ENCODE results near the gene CCNF.

The CCNF gene

DNA sequence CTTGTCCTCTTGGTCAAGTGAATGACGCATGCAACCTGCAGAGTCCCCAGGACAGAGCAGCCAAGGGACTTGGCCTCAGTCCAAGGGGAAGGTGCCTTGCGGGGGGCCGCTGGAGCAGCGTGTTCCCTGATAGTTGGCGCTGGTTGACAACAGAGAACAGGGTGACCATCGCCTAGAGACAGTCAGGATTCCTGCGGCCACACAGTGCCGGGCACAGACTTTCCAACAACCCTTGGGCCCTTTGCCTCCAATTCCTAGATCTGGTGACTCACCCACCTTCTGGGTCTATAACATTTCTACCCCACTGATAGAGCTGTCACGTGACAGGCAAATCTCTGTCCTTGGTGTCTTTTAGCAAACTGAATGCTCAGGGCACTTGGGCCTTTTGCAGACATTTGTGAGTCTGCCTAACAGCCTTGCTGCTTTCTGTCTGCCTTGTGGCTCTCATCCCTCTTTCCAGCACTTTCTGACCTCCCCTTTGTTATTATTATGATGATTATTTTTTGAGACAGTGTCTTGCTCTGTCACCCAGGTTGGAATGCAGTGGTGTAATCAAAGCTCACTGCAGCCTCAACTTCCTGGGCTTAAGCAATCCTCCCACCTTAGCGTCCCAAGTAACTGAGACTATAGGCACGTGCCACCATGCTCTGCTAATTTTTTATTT lies 18.8 kb downstream of the CCNF start:
- H3K36me3 ChIP-seq (ENCODE audit: insufficient read depth, low read length), result peaks cover 92% of the 10 kb centered on the region
- H3K9me3 ChIP-seq (ENCODE audit: insufficient read depth, low read depth, low read length), result no peaks in the 10 kb centered on the region
- no peak overlapping the region for H3K4me3 ChIP-seq (ENCODE audit: low read length)
- no peaks in the 10 kb centered on the region for H3K4me1 ChIP-seq (ENCODE audit: insufficient read depth, low read length)
- H3K27ac ChIP-seq (ENCODE audit: low read depth, low read length), result no peak overlapping the region
- H3K9ac ChIP-seq (ENCODE audit: low read depth, low read length), result no peak overlapping the region
- 94% methylated on average over 11 of the region's 11 CpGs for WGBS
- no peaks in the 10 kb centered on the region for H3K27me3 ChIP-seq (ENCODE audit: insufficient read depth, low read length)

DNA sequence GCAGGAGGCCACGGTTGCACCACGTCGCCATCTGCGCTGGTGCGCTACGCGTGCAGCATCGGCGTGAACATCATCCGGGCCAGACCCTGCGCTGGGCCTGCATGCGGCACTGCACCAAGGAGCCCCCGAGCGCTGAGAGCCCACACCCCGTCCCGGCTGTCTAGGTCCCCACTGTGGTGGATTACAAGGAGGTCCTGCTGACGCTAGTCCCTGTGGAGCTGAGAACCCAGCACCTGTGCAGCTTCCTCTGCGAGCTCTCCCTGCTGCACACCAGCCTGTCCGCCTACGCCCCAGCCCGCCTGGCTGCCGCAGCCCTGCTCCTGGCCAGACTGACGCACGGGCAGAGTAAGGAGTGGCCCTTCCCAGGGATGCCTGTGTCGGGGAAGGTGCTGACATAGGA lies 19.9 kb downstream of the CCNF start:
- Histone ChIP-seq H3K27me3 (ENCODE audit: insufficient read depth, low read length) (no peaks in the 10 kb centered on the region), H3K9ac (ENCODE audit: low read depth, low read length) (no peak overlapping the region), H3K36me3 (ENCODE audit: insufficient read depth, low read length) (peaks cover 93% of the 10 kb centered on the region), H3K27ac (ENCODE audit: low read depth, low read length) (no peak overlapping the region), H3K9me3 (ENCODE audit: insufficient read depth, low read depth, low read length) (no peaks in the 10 kb centered on the region), H3K4me3 (ENCODE audit: low read length) (no peak overlapping the region), H3K4me1 (ENCODE audit: insufficient read depth, low read length) (no peaks in the 10 kb centered on the region)
- WGBS, result 98% methylated on average over 25 of the region's 25 CpGs

DNA sequence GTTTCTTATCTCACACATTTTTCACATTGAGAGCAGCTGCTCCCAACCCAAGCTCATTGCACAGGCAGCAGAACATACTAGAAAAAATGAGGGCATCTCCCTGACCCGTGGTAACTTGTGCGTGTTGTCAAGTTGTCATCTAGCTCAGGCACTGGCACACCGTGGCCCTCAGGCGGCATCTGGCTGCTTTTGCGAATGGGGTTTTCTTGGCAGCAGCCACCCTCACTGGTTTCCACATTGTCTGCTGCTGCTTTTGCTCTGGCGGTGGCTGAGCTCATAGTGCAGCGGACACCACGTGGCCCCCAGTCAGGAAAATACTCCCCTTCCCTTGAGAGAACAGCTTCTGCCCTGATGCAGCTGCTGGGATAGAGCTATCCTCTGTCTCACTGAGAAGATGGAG lies 21.3 kb downstream of the CCNF start:
- Histone ChIP-seq H3K36me3 (ENCODE audit: insufficient read depth, low read length) (peaks cover 91% of the 10 kb centered on the region), H3K27ac (ENCODE audit: low read depth, low read length) (no peak overlapping the region), H3K9ac (ENCODE audit: low read depth, low read length) (no peak overlapping the region), H3K4me3 (ENCODE audit: low read length) (no peak overlapping the region), H3K9me3 (ENCODE audit: insufficient read depth, low read depth, low read length) (no peaks in the 10 kb centered on the region), H3K4me1 (ENCODE audit: insufficient read depth, low read length) (no peaks in the 10 kb centered on the region), H3K27me3 (ENCODE audit: insufficient read depth, low read length) (no peaks in the 10 kb centered on the region)
- 98% methylated on average over 8 of the region's 8 CpGs for WGBS

DNA sequence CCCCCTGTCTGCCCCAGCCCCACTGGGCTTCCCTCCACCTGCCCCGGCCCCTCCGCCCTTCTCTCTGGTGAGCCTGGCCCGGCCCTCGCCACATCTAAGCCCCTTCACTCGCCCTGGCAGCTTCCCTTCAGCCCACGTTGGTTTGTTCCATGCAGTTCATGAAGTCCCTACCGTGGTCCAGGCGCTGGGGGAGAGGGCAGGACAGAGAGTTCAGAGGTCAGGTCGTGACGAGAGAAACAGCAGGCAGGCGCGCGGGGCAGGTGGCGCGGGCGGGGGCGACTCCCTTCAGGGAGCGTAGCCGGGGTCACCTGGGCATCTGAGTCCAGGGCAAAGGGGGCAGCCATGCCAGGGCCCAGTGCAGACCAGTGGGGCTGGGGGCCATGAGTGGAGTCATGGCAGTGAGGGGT lies 21.7 kb downstream of the CCNF start:
- no peak overlapping the region for H3K9ac ChIP-seq (ENCODE audit: low read depth, low read length)
- 96% methylated on average over 19 of the region's 19 CpGs for WGBS
- no peak overlapping the region for H3K27ac ChIP-seq (ENCODE audit: low read depth, low read length)
- H3K9me3 ChIP-seq (ENCODE audit: insufficient read depth, low read depth, low read length), result no peaks in the 10 kb centered on the region
- H3K4me1 ChIP-seq (ENCODE audit: insufficient read depth, low read length), result no peaks in the 10 kb centered on the region
- H3K4me3 ChIP-seq (ENCODE audit: low read length), result no peak overlapping the region
- peaks cover 91% of the 10 kb centered on the region for H3K36me3 ChIP-seq (ENCODE audit: insufficient read depth, low read length)
- no peaks in the 10 kb centered on the region for H3K27me3 ChIP-seq (ENCODE audit: insufficient read depth, low read length)

GRCh38 chr16:2451851-2452320 lies 22.6 kb downstream of the CCNF start:
- Histone ChIP-seq H3K27me3 (ENCODE audit: insufficient read depth, low read length) (no peaks in the 10 kb centered on the region), H3K36me3 (ENCODE audit: insufficient read depth, low read length) (peaks cover 91% of the 10 kb centered on the region), H3K9ac (ENCODE audit: low read depth, low read length) (no peak overlapping the region), H3K9me3 (ENCODE audit: insufficient read depth, low read depth, low read length) (no peaks in the 10 kb centered on the region), H3K4me3 (ENCODE audit: low read length) (no peak overlapping the region), H3K27ac (ENCODE audit: low read depth, low read length) (no peak overlapping the region), H3K4me1 (ENCODE audit: insufficient read depth, low read length) (no peaks in the 10 kb centered on the region)
- WGBS, result 96% methylated on average over 18 of the region's 18 CpGs

DNA sequence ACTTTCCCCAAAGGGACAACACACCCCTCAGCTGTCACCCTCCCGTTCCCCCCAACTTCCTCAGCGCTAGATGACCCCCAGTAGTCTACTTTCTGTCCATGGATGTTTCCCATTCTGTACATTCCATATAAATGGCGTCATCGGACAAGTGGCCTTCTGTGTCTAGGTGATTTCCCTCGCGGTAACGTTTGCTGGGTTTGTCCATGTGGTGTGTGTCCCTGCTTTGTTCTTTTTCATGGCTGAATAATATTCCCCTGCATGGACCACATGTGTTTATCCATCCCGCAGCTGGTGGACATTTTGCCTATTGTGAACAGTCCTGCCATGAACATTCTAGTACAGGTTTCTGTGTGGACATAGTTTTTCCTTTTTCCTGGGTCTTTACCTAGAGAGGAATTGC lies 23.4 kb downstream of the CCNF start:
- H3K27me3 ChIP-seq (ENCODE audit: insufficient read depth, low read length), result no peaks in the 10 kb centered on the region
- no peak overlapping the region for H3K27ac ChIP-seq (ENCODE audit: low read depth, low read length)
- peaks cover 91% of the 10 kb centered on the region for H3K36me3 ChIP-seq (ENCODE audit: insufficient read depth, low read length)
- no peaks in the 10 kb centered on the region for H3K4me1 ChIP-seq (ENCODE audit: insufficient read depth, low read length)
- no peak overlapping the region for H3K9ac ChIP-seq (ENCODE audit: low read depth, low read length)
- H3K9me3 ChIP-seq (ENCODE audit: insufficient read depth, low read depth, low read length), result no peaks in the 10 kb centered on the region
- H3K4me3 ChIP-seq (ENCODE audit: low read length), result no peak overlapping the region
- WGBS, result 94% methylated on average over 8 of the region's 8 CpGs

DNA sequence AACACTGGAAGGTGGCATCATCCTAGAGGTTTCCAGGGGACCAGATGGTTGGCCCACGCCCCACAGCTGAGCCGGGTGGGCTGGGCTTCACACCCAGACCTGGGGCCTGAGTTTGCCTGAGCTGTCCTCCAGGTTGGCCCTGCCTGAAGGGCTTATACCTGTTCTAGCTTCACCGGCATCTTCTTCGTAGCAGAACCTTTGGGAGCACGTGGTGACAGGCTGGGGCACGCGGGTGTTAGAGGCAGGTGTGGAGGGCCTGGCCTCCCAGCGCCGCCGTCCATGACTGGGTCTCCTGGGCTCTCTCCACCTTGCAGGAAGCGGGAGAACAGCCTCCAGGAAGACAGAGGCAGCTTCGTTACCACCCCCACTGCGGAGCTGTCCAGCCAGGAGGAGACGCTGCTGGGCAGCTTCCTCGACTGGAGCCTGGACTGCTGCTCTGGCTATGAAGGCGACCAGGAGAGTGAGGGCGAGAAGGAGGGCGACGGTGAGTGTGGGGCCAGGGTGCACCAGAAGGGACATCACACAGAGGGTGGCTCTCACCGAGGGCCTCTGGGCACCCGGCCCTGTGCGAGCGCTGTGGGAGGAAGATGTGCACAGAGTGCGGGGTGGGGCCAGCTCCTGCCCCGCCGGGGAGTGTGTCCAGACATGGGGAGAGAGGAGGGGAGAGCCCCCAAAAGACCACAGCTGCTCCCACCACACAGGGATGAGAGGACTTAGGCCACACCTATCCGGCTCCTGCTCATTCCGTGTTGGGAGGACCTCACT lies 26.0 kb downstream of the CCNF start:
- H3K27me3 ChIP-seq (ENCODE audit: insufficient read depth, low read length), result no peaks in the 10 kb centered on the region
- H3K9ac ChIP-seq (ENCODE audit: low read depth, low read length), result no peak overlapping the region
- no peaks in the 10 kb centered on the region for H3K4me1 ChIP-seq (ENCODE audit: insufficient read depth, low read length)
- H3K9me3 ChIP-seq (ENCODE audit: insufficient read depth, low read depth, low read length), result no peaks in the 10 kb centered on the region
- WGBS, result 95% methylated on average over 28 of the region's 28 CpGs
- H3K27ac ChIP-seq (ENCODE audit: low read depth, low read length), result no peak overlapping the region
- peaks cover 70% of the 10 kb centered on the region for H3K36me3 ChIP-seq (ENCODE audit: insufficient read depth, low read length)
- H3K4me3 ChIP-seq (ENCODE audit: low read length), result no peak overlapping the region

- 96% methylated on average over 21 of the region's 21 CpGs for WGBS
- no peaks in the 10 kb centered on the region for H3K27me3 ChIP-seq (ENCODE audit: insufficient read depth, low read length)
- H3K4me1 ChIP-seq (ENCODE audit: insufficient read depth, low read length), result 0 out of 2 replicates have a peak, but pooled peaks cover 2% of the 10 kb centered on the region
- peaks cover 69% of the 10 kb centered on the region for H3K36me3 ChIP-seq (ENCODE audit: insufficient read depth, low read length)
- no peaks in the 10 kb centered on the region for H3K9me3 ChIP-seq (ENCODE audit: insufficient read depth, low read depth, low read length)
- no peak overlapping the region for H3K9ac ChIP-seq (ENCODE audit: low read depth, low read length)
- H3K27ac ChIP-seq (ENCODE audit: low read depth, low read length), result no peak overlapping the region
- H3K4me3 ChIP-seq (ENCODE audit: low read length), result no peak overlapping the region
Measured at GRCh38 chr16:2456551-2457153, 27.4 kb downstream of the CCNF start.

DNA sequence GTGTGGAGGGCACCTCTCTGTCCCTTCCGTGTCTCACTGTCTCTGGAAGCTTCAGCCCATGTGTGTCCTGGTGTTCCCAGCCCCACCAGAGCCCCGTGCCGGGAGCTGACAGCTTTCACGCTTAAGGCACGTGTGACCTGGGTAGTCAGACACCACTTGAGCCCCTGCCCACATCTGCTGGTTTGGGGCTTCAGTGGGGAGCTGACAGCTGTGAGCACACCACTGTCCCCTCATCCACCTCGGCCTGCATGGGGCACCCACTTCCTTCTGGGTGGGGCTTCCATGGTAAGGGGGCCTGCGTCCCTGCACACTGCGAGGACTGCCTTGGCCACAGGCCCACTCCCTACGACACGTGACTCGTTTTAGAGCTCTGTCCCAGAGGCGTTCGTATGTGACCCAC lies 28.0 kb downstream of the CCNF start:
- Histone ChIP-seq H3K9ac (ENCODE audit: low read depth, low read length) (no peak overlapping the region), H3K36me3 (ENCODE audit: insufficient read depth, low read length) (peaks cover 68% of the 10 kb centered on the region), H3K27ac (ENCODE audit: low read depth, low read length) (no peak overlapping the region), H3K4me3 (ENCODE audit: low read length) (no peak overlapping the region), H3K27me3 (ENCODE audit: insufficient read depth, low read length) (no peaks in the 10 kb centered on the region), H3K9me3 (ENCODE audit: insufficient read depth, low read depth, low read length) (no peaks in the 10 kb centered on the region), H3K4me1 (ENCODE audit: insufficient read depth, low read length) (0 out of 2 replicates have a peak, but pooled peaks cover 2% of the 10 kb centered on the region)
- WGBS, result 92% methylated on average over 13 of the region's 13 CpGs

- no peaks in the 10 kb centered on the region for H3K9me3 ChIP-seq (ENCODE audit: insufficient read depth, low read depth, low read length)
- no peak overlapping the region for H3K27ac ChIP-seq (ENCODE audit: low read depth, low read length)
- H3K27me3 ChIP-seq (ENCODE audit: insufficient read depth, low read length), result no peaks in the 10 kb centered on the region
- WGBS, result 87% methylated on average over 7 of the region's 7 CpGs
- H3K4me1 ChIP-seq (ENCODE audit: insufficient read depth, low read length), result 0 out of 2 replicates have a peak, but pooled peaks cover 2% of the 10 kb centered on the region
- H3K36me3 ChIP-seq (ENCODE audit: insufficient read depth, low read length), result peaks cover 67% of the 10 kb centered on the region
- H3K4me3 ChIP-seq (ENCODE audit: low read length), result no peak overlapping the region
- H3K9ac ChIP-seq (ENCODE audit: low read depth, low read length), result no peak overlapping the region
Measured at GRCh38 chr16:2457946-2458345, 28.7 kb downstream of the CCNF start.
